T-helper 1 cell treated with Interleukin-12 subunit alpha and Interleukin-12 subunit beta and Interleukin-4 antibody, amounts not matched to agents 30 ng/mL and 1 ng/mL, for 36 hours (primary cell): Measurements from ENCODE around the gene SLC1A1. TPM values are rescaled to one million over a fixed set of nuclear protein-coding genes. Genes with fewer than 3 reads are reported as not detected.

ENCODE experiments used
- intact Hi-C: fragments of 100-400 bp; cut with micrococcal nuclease; formaldehyde crosslinking; loops from one replicate; pipeline ENCODE4 v1.15.1; 2024
- total RNA-seq: library from RNA; stranded (reverse); gene quantifications from 2 replicates; pipeline ENCODE4 v1.2.3, GENCODE V29; 2022

Gene SLC1A1
- total RNA-seq = 0.12 and 0.32 TPM in 2 replicates

DNA sequence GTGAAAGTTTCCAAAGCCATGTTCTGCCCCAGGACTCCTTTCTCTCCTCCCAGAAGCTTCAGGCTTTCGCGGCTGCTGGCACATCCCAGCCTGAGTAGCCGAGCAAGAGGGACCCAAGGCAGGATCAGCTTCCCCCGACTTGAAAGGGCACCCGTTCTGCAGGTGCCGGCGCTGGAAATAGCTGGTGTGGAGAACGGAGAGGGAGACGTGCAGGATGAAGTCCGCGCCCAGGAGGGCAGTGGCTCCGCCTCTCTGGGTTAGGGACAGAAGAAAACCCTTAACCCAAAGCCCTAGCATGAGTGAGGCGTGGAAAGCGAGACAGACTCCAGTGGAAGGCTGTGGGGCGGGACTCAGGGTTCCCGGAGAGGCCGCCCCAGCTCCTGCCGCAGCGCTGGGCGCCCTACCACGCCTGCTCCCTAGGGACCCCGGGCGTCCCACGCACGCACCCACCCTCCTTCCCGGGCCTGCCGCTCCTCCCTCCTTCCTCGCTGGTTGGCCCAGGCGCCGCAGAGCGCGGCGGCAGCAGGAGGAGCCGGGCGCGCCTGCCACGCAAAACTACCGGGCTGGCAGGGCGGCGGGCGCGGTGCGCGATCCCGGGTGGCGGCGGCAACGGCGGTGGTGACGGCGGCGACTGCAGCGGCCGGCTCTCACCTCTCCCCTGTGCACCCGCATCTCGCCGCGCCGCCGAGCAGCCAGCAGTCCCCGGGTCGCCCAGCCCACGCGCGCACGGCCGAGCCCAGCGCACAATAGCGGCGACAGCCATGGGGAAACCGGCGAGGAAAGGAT is at the start of gene SLC1A1:
SLC1A1 (plus strand) TSS at position 550 of the 786 bp plus-strand sequence; CDS start at position 762, 212 bp downstream.
- intact Hi-C loops = loop anchor here (10.0 kb wide), 1 partner anchor 155 kb away; no protein-coding TSS in a partner anchor

DNA sequence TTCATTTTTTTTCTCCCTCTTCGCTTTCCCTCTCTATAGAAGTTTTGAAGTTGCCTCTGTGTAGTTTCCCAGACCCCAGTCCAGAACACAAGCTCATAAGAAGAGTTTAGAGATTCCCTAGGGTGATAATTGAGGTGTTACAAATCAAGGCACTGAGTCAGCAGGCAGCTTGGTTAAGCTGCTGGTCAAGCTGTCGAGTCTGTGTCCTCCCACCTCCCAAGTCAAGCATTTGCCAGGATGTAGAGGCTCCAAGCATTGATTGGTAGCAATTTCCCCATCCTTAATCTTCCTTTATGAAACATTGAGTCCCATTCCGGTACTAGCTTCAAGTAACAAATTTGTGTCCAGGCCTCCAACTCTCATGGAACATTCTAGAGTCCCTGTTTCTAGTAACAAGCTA is 47.5 kb upstream of the SLC1A1 start:
- intact Hi-C loops = no loop called here

DNA sequence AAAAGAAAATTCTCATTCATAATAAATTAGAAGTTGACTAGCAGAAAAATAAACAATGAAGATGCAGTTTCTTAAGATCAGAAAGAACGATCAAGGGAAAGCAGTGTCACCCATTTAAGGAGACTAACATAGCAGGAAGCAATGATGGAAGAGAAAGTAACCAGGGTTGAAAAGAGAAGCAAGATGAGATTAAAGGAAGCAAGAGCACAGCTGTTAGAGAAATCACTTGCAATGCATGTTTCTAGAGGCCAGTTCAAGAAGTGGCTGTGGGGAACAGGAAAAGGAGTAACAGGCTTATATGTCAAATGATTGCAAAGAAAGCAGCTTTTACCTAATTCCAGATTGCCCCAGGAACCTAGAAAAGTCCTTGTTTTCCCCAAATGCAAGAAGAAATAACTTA is 46.8 kb upstream of the SLC1A1 start:
- intact Hi-C loops = no loop called here

DNA sequence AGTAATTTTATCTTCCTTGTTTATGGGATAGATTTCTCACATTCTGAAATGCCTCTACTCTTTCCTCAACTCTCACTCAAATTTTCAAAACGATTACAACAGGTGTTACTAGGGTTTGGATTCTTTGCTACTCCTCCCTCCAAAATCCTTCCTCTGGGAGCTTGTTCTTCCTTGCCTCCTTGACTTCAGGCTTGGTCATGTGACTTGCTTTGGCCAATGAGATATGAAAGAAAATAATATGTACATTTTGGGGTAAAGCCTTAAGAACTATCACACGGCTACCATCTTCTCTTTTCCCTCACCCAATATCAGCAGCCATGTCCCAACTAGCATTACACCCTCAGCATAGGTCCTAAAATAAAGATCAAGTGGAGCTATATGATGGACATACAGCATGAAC is 28.8 kb upstream of the SLC1A1 start:
- intact Hi-C loops = no loop called here

DNA sequence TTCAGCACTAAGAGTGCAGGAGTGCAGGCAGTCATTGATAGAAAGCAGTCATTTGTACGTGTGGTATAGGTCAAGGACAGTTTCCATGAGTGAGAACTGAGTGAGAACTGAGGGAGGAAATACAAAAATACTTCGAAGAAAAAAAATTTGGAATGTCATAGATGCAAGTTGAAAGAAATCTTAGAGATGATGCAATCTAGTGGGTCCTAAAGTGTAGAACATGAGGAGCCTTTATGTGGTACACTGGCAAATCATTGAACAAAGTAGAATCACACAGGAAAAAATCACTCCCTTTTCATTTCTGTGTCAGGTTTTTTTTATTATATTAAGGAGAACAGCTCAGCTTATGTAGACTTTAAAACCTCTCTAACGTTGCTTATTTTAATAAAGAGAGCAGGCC is 26.4 kb upstream of the SLC1A1 start:
- intact Hi-C loops = no loop called here

DNA sequence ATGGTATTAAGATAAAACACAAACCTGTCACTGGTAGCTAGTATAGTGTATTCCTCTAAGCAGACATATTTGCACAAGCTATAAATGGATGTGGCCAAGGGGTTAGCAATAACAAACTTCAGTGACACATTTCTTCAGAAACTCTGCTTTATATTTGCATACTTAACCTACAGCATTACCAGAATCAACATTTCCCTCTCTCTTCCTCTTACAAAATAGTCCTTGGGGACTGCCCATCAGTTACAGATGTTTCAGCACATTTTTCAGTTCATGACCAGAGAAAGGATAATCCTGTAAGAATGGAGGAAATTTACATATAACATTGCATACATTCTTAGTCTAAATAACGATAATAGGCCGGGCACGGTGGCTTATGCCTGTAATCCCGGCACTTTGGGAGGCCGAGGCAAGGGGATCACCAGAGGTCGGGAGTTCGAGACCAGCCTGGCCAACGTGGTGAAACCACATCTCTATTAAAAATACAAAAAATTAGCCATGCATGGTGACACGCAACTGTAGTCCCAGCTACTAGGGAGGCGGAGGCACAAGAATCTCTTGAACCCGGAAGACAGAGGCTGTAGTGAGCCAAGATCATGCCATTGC is 25.3 kb upstream of the SLC1A1 start:
- intact Hi-C loops = no loop called here

DNA sequence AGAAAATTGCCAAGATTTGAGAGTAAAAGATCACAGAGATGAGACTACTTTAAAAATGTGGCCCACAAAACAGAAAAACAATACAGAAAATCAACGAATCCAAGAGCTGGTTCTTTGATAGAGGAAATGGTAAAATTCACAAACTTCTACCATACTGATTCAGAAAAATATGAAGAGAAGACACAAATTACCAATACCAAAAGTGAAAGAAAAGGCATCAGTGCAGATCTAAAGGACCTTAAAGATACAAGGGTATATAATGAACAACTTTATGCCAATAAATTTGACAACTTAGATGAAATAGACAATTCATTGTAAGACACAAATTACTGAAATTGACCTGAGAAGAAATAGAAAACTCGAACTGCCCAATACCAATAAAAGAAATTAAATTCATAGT is 24.4 kb upstream of the SLC1A1 start:
- intact Hi-C loops = no loop called here

DNA sequence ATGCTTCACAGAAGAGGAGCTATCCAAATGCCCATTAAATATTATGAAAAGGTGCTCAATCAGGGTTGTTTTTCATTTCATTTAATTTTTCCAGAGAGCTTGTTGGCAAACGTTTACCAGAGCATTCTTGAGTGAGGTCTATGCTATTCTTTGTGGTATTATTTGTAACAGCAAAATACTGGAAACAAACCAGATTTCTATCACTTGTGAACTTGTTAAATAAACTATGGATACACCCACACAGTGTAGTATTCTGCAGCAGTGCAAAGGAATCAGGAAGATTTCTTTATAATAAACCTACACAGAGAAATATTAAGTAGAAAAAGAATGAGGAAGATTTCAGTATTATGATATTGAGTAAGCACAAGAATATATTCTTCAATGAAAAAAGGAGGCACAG is 15.0 kb upstream of the SLC1A1 start:
- intact Hi-C loops = no loop called here

DNA sequence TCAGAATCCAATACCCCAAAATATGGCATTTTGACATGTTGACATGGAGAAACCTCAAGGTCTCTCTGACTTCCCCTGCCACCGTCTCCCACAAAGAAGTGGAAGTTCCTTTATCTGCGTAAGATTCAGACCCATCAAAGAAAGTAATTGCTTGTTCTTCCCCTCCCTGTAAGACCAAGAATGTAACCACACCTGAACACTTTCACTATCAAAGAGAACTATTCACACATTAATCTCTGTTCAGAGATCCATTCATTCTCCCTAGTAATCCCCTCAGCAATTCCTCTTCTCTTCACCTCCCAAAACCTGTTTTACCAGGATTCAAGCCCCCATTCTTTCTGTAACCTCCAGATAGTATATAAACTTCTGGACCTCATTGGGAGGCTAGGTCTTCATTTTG is 4.1 kb upstream of the SLC1A1 start:
- intact Hi-C loops = no loop called here

DNA sequence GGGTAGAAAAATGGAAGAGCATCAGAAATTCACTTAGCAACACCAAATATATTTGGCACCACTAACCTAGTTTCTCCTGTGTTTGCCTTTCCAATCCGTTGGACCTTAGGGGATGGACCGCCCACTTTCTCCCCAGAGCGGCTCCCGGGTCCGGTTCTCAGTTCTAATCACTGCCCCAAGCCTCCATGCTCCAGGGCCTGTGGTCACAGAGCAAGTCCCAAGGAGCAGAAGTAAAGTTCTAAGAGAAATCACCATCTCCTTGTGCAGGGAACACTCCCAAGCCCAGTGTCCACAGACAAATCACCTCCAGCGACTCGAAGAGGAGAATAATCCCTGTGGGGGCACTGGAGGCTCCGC is 728 bp upstream of the SLC1A1 start:
- intact Hi-C loops = no loop called here

DNA sequence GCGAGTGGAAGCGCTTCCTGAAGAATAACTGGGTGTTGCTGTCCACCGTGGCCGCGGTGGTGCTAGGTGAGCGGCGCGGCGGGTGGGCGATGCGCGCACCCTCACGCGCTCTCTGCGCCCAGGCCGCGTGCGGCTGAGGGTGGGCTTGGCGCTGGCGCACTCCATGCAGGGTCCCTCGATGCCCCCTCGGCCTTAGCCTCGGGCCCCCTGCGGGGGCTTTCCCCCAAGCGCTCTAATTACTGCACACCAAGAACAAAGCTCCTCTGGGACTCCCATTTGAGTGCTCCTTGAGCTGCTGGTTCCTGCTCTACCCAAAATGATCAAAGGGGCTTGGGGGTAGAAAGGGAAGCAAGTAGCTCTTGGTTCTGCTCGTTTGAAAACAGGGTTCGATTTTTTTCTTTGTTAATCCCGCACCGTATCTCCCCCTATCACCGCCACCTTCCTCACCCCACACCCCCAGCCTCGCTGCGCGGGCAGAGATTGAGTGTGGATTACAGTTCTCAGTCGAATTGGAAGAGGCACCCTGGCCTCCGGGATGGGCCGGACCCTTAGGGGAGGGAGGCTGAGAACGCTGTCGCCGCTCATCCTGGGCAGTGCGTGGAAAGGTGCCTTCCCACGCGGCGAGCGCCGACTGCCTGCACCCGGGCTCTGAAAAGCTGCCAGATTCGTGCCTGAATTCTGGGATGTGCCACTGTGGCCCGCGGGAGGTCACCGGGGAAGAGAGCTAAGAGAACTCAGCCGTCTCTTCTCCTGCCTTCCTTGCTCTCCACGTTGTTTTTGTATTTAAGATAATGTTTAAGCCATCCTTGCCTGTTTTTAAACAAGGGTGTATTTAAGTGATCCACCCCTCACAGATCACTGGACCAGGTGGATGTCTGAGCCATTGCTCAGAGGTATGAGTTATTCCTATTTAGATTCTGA is 697 bp downstream of the SLC1A1 start:
- intact Hi-C loops = loop anchor here (10.0 kb wide), 1 partner anchor 154 kb away; no protein-coding TSS in a partner anchor

DNA sequence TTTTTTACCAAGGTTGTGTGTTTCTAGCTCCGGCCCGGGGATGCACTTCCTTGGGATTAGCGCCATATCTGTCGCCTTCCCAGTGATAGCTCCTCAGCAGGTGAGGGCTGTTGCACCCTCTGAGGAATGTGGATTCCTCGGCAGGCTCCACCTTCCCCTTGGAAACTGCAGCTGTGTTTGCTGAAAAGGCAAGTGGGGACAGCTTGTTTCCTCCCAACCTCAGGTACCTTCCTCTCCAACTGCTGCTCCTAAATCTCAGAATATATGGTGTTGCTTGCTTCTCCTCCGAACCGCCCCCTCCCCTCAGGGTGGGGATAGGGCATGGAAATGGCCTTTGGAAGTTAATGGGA is 1.3 kb downstream of the SLC1A1 start:
- intact Hi-C loops = loop anchor here (10.0 kb wide), 1 partner anchor 153 kb away; no protein-coding TSS in a partner anchor

DNA sequence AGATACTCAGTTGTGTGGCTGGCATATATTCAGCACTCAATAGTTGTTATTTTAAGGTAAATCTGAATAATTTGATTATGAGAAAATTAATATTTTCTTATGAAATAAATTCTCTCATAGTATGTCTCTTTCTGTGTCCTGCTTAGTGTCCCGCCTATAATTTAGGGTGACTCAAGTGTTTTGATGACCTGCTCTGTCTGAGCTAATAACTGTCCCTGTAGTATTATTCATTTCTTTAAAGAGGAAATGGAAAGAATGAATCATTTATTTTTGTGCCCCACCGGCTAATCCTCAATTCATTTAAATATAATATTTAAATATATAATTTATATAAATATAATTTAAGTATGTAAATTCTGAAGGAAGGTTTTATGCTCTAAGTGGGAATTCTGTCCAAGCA is 4.1 kb downstream of the SLC1A1 start:
- intact Hi-C loops = loop anchor here (10.0 kb wide), 1 partner anchor 150 kb away; no protein-coding TSS in a partner anchor

DNA sequence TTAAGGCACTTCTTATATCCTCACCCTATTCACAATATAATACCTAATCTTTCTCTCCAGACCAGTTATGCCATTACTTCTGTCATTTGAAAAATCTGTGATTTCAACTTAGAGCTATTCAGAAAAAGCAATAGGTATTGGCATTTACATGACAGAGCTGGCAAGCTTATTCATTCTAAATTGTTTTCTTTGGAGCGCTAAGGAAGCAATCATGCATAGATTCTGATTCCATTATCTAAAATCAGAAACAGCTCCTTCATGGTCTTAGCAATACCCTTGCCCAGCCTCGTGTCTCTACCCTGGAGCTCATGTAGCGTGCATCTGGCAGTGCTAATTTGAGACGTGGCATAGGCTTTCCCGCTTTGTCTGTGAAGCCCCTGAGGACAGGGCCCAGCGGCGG is 4.5 kb downstream of the SLC1A1 start:
- intact Hi-C loops = loop anchor here (10.0 kb wide), 1 partner anchor 150 kb away; no protein-coding TSS in a partner anchor

DNA sequence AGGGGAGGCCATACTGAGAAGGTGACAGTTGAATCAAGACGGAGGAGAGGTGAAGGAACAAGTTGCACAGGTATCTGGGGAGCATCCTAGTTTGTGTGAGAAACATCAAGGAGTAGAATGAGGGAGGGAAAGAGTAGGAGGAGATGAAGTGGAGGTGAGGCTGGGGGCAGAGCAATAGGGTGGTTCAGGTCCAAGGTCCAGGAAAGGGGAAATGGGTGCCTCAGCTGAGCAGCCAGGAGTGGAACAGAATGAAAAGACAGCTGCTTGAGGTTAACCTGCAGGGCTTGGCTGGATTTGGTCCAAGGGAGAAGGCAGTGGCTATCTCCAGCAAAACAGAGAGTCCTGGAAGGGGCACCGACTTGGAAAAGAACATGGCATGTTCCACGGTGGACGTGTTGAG is 5.3 kb downstream of the SLC1A1 start:
- intact Hi-C loops = loop anchor here (10.0 kb wide), 1 partner anchor 149 kb away; no protein-coding TSS in a partner anchor

DNA sequence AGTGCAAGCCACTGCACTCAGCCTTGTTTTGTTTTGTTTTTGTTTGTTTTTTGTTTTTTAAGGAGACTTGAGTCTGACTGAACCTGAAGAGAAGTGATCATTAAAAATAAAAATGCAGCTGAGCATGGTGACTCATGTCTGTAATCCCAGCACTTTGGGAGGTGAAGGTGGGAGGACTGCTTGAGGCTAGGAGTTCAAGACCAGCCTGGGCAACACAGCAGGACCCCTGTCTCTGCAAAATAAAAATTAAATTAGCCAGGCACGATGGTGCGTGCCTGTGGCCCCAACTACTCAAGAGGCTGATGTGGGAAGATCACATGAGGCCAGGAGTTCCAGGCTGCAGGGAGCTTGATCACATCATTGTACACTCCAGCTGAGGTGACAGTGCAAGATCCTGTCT is 6.2 kb downstream of the SLC1A1 start:
- intact Hi-C loops = loop anchor here (10.0 kb wide), 1 partner anchor 148 kb away; no protein-coding TSS in a partner anchor

DNA sequence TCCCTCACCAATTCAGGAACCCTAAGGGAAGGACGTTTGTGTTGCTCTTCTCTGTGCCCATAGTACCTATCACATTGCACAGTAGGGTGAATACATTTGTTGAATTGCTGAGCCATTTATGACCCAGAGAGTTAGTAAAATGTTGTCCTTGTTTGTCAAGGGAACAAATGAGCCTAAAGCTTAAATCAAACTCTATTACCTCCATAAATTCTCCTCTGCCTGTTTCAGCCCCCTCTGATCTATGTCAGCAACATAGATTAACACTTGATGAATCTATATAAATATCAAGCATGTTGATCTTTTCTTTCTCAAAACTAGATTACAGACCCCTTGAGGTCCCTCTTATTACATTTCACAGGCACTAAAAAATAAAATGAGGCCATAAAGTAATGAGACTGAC is 7.1 kb downstream of the SLC1A1 start:
- intact Hi-C loops = loop anchor here (10.0 kb wide), 1 partner anchor 147 kb away; no protein-coding TSS in a partner anchor

DNA sequence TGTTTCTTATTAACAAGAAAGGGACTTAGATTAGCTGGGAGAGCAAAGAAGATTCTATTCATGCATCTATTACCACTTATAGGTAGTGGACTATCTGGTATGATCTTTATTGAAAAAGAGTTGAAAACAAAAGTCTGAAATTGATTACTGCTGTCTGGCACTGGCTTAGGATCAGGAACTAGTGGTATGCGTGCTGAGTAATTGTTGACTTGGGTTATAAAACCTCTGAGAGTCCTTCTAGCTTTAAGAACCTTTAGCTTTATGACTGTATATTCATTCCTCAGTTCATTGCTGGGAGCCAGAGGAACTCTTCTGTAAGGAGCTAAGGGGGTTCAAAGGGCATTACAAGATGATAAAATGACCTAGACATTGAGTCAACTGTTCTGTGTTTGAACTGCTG is 7.6 kb downstream of the SLC1A1 start:
- intact Hi-C loops = loop anchor here (10.0 kb wide), 1 partner anchor 147 kb away; no protein-coding TSS in a partner anchor

DNA sequence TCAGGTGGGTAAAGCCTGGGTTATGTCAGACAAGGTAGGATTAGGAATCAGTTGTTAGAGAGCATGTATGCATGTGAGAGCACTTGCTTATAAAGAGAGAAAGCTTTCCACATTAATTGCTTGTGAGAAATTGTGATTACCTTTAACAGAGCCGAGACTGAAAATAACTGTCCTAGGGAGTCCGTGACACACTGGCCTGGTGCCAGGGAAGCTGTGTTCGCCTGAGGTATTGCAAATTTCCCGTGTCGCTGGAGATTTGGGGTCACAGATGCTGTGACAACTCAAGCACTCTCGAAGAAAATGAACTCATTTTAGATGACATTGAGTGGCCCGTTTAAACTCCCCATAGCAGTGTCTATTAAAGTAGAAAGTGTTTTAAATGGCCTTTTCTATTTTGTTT is 9.6 kb downstream of the SLC1A1 start:
- intact Hi-C loops = loop anchor here (10.0 kb wide), 1 partner anchor 145 kb away; no protein-coding TSS in a partner anchor

DNA sequence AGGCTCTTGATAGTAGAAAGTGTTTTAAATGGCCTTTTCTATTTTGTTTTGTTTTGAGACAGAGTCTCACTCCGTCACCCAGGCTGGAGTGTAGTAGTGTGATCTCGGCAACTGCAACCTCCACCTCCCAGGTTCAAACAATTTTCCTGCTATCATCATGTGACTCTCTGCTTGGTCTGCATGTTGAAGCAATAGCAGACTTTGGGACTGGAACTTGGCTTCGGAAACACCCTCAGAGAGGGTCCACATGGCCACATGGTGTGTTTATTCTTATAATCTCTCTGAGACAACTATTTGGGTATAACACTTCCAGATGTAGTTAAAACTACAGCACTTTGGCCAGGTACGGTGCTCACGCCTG is 10.9 kb downstream of the SLC1A1 start:
- intact Hi-C loops = no loop called here

DNA sequence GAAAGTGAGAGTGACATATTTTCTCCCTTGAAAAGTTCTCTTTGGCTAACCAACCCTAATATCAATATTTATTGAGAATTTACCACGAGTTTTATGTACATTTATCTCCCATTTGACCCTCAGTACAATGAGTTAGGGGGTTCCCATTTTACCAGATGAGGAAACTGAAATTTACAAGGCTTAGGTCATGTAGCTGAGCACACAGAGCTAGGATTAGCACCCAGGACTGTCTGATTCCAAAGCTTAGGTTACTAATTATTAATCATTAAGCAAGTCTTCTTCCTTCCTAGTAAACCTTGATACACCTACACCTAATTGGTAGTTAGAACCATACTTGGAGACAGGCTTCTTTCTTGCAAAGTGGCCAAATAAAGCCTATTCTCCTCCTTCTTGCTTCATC is 12.2 kb downstream of the SLC1A1 start:
- intact Hi-C loops = no loop called here

DNA sequence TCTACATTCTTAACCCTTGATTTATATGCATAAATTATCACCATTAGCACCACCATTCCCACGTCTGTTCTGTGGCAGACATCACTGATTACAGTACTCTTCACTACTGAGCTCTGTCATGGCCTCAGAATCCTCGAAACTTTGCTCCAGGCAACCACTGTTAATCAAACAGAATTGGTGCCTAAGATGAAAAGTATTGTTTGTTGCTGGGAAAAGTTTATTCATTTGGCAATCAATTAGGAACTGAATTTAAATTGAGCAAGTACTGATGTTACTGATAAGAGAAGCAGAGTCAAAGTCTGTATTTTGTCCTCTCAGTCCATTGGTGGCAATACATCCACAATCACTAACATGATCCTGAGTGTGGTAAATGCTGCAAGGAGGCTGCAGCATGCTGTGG is 12.8 kb downstream of the SLC1A1 start:
- intact Hi-C loops = no loop called here
